DND-41 (cell line): ENCODE results near the gene MAB21L3.

Source experiments
- EZH2 ChIP-seq: IDR thresholded peaks from 3 replicates; pipeline ENCODE4 v1.6.1; 2012; ENCODE audit warnings: borderline replicate concordance, low read depth, mild to moderate bottlenecking, moderate library complexity, low read length, inconsistent platforms; ENCODE audit not compliant: severe bottlenecking
- TF ChIP-seq, protein P1 (sequence below): IDR thresholded peaks from 2 replicates; pipeline ENCODE4 v1.5.1; 2012; ENCODE audit warnings: borderline replicate concordance, low read length, moderate library complexity, mild to moderate bottlenecking; ENCODE audit not compliant: poor library complexity, severe bottlenecking; ENCODE audit errors: extremely low read depth

DNA sequence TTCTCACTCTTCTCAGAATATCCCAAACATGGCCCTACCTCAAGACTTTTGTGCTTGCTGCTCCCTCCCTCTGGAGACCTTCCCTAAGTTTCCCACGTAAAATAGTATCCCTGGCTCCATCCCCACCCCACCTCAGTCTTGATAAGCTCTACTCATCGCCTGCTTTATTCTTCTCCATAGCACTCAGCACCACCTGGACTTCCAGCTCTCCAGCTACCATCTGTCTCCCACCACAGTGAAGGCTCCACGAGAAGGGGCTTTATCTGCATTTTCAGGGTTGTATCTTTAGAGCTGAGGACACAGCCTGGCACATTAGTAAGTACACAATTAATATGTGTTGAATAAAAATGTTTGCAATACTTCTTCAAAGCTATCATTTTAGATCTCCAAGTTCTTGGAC, 37.8 kb downstream of the MAB21L3 start:
- TF ChIP-seq, protein P1, sequence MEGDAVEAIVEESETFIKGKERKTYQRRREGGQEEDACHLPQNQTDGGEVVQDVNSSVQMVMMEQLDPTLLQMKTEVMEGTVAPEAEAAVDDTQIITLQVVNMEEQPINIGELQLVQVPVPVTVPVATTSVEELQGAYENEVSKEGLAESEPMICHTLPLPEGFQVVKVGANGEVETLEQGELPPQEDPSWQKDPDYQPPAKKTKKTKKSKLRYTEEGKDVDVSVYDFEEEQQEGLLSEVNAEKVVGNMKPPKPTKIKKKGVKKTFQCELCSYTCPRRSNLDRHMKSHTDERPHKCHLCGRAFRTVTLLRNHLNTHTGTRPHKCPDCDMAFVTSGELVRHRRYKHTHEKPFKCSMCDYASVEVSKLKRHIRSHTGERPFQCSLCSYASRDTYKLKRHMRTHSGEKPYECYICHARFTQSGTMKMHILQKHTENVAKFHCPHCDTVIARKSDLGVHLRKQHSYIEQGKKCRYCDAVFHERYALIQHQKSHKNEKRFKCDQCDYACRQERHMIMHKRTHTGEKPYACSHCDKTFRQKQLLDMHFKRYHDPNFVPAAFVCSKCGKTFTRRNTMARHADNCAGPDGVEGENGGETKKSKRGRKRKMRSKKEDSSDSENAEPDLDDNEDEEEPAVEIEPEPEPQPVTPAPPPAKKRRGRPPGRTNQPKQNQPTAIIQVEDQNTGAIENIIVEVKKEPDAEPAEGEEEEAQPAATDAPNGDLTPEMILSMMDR = no peak
- TF ChIP-seq EZH2 = no peak
